CD4-positive, alpha-beta T cell (primary cell): ENCODE measurements around the gene RFNG. TPM values are rescaled to one million over a fixed set of nuclear protein-coding genes. Genes with fewer than 3 reads are reported as not detected.

Experiments used
- ATAC-seq: fragments of 200-7000 bp; cut with Tn5 transposase; one replicate; pipeline ENCODE4 v1.10.0; 2022; ENCODE audit warnings: mild to moderate bottlenecking; ENCODE audit not compliant: poor library complexity
- CTCF ChIA-PET: fragments of 350-600 bp; sonication (Branson Sonifier 250); formaldehyde crosslinking; loops from one replicate; lab custom pipeline; 2021; ENCODE audit warnings: antibody characterized with exemption, inconsistent platforms; lab: Charles Lee
- POLR2A ChIA-PET: fragments of 350-600 bp; sonication (Branson Sonifier 250); formaldehyde crosslinking; loops from one replicate; lab custom pipeline; 2021; ENCODE audit warnings: antibody characterized with exemption, inconsistent platforms; lab: Charles Lee
- DNase-seq, 14 experiments: peaks; one replicate each; pipeline ENCODE4 v3.0.0-alpha.2; 2013 to 2020; ENCODE audit warnings: mixed read lengths in 2 of 14
- H3K27ac ChIP-seq, 2 donors: one replicate each; pipeline versions ENCODE4 v1.5.1 to v1.7.0; 2013; ENCODE audit warnings: low read length in 2 of 2, low read depth in 1 of 2, mild to moderate bottlenecking in 1 of 2
- H3K27me3 ChIP-seq, 2 experiments: 1 replicate in 1 of 2; 2 replicates in 1 of 2; pipeline versions ENCODE4 v1.6.1 to v1.7.0; 2013; ENCODE audit warnings: low read length in 2 of 2, control low read depth in 1 of 2, mild to moderate bottlenecking in 1 of 2, moderate library complexity in 1 of 2; ENCODE audit not compliant: insufficient read depth in 2 of 2, control insufficient read depth in 1 of 2
- H3K36me3 ChIP-seq: one replicate; pipeline ENCODE4 v1.6.1; 2013; ENCODE audit warnings: low read length, control low read depth; ENCODE audit not compliant: insufficient read depth
- H3K4me1 ChIP-seq: one replicate; pipeline ENCODE4 v1.6.1; 2013; ENCODE audit warnings: low read length, control low read depth; ENCODE audit not compliant: insufficient read depth
- H3K4me3 ChIP-seq: one replicate; pipeline ENCODE4 v1.5.1; 2013; ENCODE audit warnings: mild to moderate bottlenecking, low read length, moderate library complexity
- H3K9me3 ChIP-seq, 2 experiments: 1 replicate in 1 of 2; 2 replicates in 1 of 2; pipeline versions ENCODE4 v1.6.1 to v1.7.0; 2013; ENCODE audit warnings: low read length in 2 of 2, mild to moderate bottlenecking in 2 of 2, control low read depth in 1 of 2, moderate library complexity in 1 of 2; ENCODE audit not compliant: control insufficient read depth in 1 of 2, insufficient read depth in 1 of 2
- H3K27ac Mint-ChIP-seq: one replicate; pipeline ENCODE4 v1.8.0; 2020; ENCODE audit warnings: mixed read lengths
- H3K27me3 Mint-ChIP-seq: one replicate; pipeline ENCODE4 v1.8.0; 2021; ENCODE audit warnings: mixed read lengths
- H3K36me3 Mint-ChIP-seq: one replicate; pipeline ENCODE4 v1.8.0; 2021; ENCODE audit warnings: low read depth, mixed read lengths
- H3K4me1 Mint-ChIP-seq: one replicate; pipeline ENCODE4 v1.8.0; 2021; ENCODE audit warnings: low read depth, mixed read lengths
- H3K4me3 Mint-ChIP-seq: one replicate; pipeline ENCODE4 v1.8.0; 2020; ENCODE audit warnings: mild to moderate bottlenecking, mixed read lengths
- H3K9me3 Mint-ChIP-seq: one replicate; pipeline ENCODE4 v1.8.0; 2020; ENCODE audit warnings: mixed read lengths
- CTCF ChIP-seq: fragments of 200-600 bp; IDR thresholded peaks from one replicate; pipeline ENCODE4 v1.8.0; 2022; ENCODE audit warnings: antibody characterized with exemption, mild to moderate bottlenecking
- intact Hi-C, 2 experiments: fragments of 100-400 bp; cut with DNase I in 1 of 2; cut with micrococcal nuclease in 1 of 2; formaldehyde crosslinking; loops; one replicate each; pipeline versions ENCODE4 v1.15.1 to v1.9.0; 2023 to 2025; cut with DNase I, micrococcal nuclease
- total RNA-seq, 174 experiments: library from RNA in 2 of 174; stranded (reverse) in 2 of 174; gene quantifications; one replicate each; pipeline ENCODE4 v1.2.3 and lab custom pipeline; 2021 to 2026

Gene RFNG
- total RNA-seq, 2 experiments from 2014 or later, result 28.1 to 31.2 TPM

- ChIA-PET CTCF (no interaction called here), POLR2A (no interaction called here)
- no peaks in the 10 kb centered on the region for H3K27me3 Mint-ChIP-seq
- no peak overlapping the region for H3K27ac ChIP-seq
- no peaks in the 10 kb centered on the region for H3K9me3 ChIP-seq
- H3K36me3 Mint-ChIP-seq, result peaks cover 17% of the 10 kb centered on the region
- H3K9me3 Mint-ChIP-seq, result no peaks in the 10 kb centered on the region
- H3K4me3 Mint-ChIP-seq, result no peak overlapping the region
- H3K27me3 ChIP-seq, result no peaks in the 10 kb centered on the region
- no peaks in the 10 kb centered on the region for H3K4me1 Mint-ChIP-seq
- ATAC-seq (no peak), DNase-seq (peak in 1 of 14 experiments; percentile 7)
- no peak overlapping the region for H3K4me3 ChIP-seq
- H3K27ac Mint-ChIP-seq, result no peak overlapping the region
- intact Hi-C loops, result loop anchor here in 1 of 2 experiments (10.0 kb wide), 1 partner anchor 1985 kb away; the partner anchor contains the start of gene GAA
- peaks cover 90% of the 10 kb centered on the region for H3K36me3 ChIP-seq
- H3K4me1 ChIP-seq, result no peaks in the 10 kb centered on the region
- TF ChIP-seq CTCF, result no peak
Measured at GRCh38 chr17:82089723-82090548, 38.3 kb upstream of the RFNG start.

GRCh38 chr17:82088838-82089722 lies 37.5 kb upstream of the RFNG start:
- Mint-ChIP-seq H3K27ac (no peak overlapping the region), H3K27me3 (no peaks in the 10 kb centered on the region), H3K4me3 (no peak overlapping the region), H3K9me3 (no peaks in the 10 kb centered on the region), H3K36me3 (peaks cover 21% of the 10 kb centered on the region), H3K4me1 (no peaks in the 10 kb centered on the region)
- Histone ChIP-seq H3K27ac (no peak overlapping the region), H3K27me3 (no peaks in the 10 kb centered on the region), H3K4me1 (no peaks in the 10 kb centered on the region), H3K36me3 (peaks cover 94% of the 10 kb centered on the region), H3K4me3 (no peak overlapping the region), H3K9me3 (no peaks in the 10 kb centered on the region)
- POLR2A ChIA-PET, result no interaction called here
- no peak for ATAC-seq
- intact Hi-C loops, result no loop called here
- peak in 1 of 14 experiments; percentile 8 for DNase-seq
- TF ChIP-seq CTCF, result no peak
- CTCF ChIA-PET, result no interaction called here

GRCh38 chr17:82087961-82088837 lies 36.6 kb upstream of the RFNG start:
- CTCF ChIA-PET, result no interaction called here
- no peak overlapping the region for H3K4me3 Mint-ChIP-seq
- POLR2A ChIA-PET, result no interaction called here

More at GRCh38 chr17:82087961-82088837, 36.6 kb upstream of the RFNG start:
- Mint-ChIP-seq H3K27me3 (no peaks in the 10 kb centered on the region), H3K36me3 (peaks cover 24% of the 10 kb centered on the region), H3K9me3 (no peaks in the 10 kb centered on the region), H3K4me1 (no peaks in the 10 kb centered on the region), H3K27ac (peak overlapping the region; percentile 49)
- Histone ChIP-seq H3K9me3 (no peaks in the 10 kb centered on the region), H3K27ac (no peak overlapping the region), H3K4me1 (no peaks in the 10 kb centered on the region), H3K4me3 (no peak overlapping the region), H3K27me3 (no peaks in the 10 kb centered on the region), H3K36me3 (peaks cover 92% of the 10 kb centered on the region)
- DNase-seq (peak in 2 of 14 experiments; percentile 0 to 6), ATAC-seq (no peak)
- TF ChIP-seq CTCF, result no peak
- intact Hi-C loops, result no loop called here
